Stromal cell of bone marrow (primary cell): ENCODE measurements around the gene SPTBN1.
A peak's percentile ranks its signal among the peaks of the same experiment; 100 is the strongest.

Experiments used
- DNase-seq: peaks from one replicate; pipeline ENCODE4 v3.0.0-alpha.2; 2012; ENCODE audit warnings: low read depth

The SPTBN1 gene

DNA sequence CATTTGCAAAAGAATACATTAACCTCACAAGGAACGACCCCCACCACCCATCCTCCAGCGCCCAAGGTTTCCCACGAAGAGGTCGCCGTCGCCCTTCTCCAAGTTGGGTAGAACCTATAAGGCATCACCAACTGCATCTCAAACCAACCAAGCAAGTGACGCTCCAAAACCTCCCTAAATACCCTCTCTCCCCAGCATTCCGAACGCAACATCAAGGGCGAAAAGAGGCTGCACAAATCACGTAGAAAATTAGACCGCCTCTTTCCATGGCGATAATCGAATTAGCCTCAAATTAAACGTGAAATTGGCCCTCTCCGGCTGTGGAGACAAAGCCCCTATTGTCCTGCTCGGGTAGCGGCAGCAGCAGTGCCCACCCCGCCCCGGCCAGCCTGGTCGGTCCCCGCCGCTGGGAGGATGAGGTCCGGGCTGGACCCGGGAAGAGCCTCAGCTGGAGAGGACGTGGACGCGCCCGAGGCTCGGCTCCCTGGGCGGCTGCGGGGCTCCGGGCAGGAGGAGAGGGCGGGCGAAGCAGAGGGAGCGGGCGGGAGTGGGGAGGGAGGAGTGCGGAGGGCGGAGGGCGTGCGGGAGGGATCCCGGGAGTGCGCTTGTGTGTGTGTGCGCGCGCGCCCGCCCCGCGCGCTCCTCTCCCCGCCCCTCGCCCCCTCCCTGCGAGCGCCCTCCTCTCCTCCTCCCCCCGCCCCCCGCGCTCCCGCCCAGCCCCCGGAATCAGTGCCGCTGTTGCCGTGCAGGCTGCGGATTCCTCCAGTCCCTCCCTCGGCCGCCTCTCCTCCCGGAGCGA, at the start of gene SPTBN1:
TSS of gene SPTBN1 (plus strand) at position 765 of the 799 bp plus-strand sequence. CDS start 70,092 bp downstream, outside the sequence.
- DNase-seq = peak; percentile 81

DNA sequence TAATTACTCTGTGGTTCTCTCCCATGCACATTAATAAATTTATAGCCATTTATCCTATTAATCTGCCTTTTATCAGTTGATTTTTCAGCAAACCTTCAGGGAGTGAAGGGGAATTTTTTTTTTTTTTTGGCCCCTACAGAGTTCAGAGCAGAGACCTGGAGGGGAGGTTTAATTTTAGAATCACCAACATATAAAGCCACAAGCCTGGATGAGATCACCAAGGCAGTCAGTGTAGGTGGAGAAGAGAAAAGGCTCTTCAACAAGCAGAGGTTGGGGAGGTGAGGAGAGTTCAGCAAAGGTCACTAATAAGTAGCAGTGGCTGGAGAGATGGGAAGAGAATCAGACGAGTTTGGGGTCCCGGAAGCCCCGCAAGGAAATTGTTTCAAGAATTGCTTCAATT, 48.4 kb upstream of the SPTBN1 start:
- no peak for DNase-seq

DNA sequence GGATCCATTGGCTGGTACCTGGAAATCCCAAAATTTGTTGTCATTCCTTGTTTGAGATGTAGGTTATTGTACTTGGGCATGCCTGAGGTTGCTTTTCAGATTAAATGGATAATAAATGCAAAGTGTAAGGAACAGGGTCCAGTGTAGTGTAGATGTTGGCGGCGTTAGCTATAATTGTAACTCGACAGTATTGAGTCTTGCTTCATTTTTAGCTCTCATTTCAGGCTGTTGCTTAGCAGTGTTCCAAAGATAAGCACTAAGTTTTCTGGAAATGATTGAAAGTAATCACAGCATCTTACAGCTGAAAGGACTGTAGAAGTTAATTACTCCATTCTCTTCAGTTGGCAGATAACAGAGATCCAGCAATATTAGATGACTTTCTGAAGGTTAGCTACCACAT, 47.8 kb upstream of the SPTBN1 start:
- DNase-seq = no peak

DNA sequence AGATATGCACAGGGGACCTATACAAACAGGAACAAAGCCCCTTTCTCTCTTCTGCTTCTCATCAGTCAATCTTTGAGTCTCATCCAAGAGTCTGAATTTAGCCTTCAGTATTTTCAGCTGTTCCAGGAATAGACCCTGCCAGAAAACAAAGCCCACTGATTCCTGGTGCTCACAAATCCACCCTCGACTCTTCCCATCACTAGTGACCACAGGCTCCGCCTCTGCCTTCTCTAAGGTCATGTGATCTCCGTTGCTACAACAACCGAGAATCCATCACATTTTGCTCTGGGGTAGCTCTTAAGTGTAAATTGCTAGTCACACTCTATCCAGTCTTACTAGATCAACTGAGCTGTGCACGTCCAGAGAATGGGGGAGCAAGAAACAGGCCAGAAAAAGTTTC, 46.4 kb upstream of the SPTBN1 start:
- no peak for DNase-seq

DNA sequence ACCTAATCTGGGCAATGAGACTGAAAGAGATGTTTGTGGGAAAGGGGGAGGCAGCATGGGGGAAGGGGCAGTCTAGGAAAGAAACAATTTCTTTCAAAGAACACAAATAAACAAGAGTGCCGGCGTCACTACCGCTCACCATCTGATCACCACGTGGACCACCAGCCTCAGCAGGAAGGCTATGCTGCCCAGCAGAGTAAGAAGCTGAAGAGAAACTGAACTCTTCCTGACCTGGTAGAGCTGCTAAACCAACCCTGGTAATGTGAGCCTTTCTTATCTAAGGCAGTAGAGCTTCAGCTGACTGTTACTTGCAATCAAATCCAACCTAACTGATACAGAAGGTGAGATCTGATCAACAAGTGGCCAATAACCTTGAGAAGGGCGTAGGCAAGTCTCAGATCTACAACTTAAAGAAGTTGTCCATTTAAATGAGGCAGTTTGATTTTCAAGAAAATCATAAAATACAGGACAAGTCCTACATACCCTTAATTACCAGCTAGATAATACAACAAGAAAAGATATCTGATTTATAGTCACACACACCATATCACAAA, 44.2 kb upstream of the SPTBN1 start:
- DNase-seq = no peak

GRCh38 chr2:54416166-54416813, 39.8 kb upstream of the SPTBN1 start:
- no peak for DNase-seq

GRCh38 chr2:54416938-54417337, 39.2 kb upstream of the SPTBN1 start:
- no peak for DNase-seq

DNA sequence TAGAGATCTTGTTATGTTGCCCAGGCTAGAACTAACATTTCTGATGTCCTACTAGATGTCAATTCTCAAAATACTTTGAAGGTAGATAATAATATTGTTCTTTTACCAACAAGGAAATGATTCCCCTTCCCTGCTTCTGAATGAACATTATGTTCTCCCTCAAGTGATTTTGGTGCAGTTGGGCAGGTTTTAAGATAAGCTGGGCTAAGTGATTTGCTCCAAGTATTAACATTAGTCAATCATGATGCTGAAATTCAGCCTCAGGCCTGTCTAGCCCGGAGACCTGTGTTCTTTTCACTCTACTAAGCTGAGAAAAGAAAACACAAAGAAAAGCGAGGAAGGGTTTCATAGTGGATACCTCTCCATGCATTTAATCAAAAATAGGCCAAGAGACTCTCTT, 38.5 kb upstream of the SPTBN1 start:
- no peak for DNase-seq

DNA sequence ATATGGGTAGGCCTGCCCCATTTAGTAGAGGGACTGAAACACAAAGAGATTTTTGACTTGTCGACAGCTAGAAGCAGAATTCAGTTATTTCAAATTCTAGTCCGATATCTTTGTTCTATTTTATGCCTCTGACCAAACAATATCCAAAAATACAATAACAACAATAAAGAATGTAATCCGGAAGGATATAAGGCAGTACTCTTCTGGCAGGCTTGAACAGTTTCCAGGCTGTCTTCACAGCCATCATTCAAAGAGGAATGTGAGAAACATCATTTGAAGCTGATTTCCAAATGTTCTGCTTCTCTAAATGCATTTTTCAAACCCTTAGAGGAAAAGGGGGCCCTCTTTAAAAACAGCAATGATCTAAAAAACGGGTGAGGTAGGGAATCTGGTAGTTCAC, 36.7 kb upstream of the SPTBN1 start:
- no peak for DNase-seq

DNA sequence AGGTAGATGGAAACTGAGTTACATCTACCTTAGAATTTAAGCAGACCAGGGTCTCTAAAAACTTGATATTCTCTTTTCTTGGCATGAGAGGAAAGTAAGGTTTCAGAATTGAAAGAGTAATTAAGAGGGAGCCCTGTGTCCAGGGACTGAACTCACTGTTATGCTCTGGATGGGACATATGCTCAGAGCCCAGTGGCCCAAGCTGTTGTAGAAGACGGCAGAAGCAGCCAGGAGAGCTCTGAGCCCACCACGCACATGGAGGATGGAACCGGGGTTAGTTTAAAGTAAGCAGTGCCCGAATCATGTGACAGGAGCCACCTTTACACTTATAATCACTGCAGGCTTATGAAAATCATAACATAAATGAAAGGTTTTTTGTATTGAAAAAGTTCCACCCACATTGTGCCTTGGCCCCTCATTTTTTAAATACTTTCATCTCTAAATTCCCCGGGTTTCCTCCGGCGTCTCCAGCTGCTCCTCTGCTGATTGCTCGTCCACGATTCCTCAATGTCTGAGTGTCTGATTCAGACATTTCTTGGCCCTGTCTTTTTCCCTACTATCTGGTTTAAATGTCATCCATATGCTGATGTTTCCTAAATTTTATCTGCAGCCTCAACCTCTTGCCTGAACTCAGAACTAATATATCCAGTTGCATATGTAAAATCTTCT, 36.1 kb upstream of the SPTBN1 start:
- no peak for DNase-seq

- DNase-seq = no peak
Observed at GRCh38 chr2:54420524-54421172, 35.5 kb upstream of the SPTBN1 start.

DNA sequence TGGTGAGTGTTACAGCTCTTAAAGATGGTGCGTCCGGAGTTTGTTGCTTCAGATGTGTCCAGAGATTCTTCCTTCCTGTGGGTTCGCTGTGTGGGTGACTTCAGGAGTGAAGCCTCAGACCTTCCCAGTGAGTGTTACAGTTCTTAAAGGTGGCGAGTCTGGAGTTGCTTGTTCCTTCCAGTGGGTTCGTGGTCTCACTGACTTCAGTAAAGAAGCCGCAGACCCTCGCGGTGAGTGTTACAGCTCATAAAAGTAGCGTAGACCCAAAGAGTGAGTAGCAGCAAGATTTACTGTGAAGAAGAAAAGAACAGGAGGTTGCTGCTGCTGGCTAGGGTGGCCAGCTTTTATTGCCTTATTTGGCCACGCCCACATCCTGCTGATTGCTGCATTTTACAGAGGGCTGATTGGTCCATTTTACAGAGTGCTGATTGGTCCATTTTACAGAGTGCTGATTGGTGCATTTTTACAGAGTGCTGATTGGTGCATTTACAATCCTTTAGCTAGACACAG, 34.0 kb upstream of the SPTBN1 start:
- no peak for DNase-seq

DNA sequence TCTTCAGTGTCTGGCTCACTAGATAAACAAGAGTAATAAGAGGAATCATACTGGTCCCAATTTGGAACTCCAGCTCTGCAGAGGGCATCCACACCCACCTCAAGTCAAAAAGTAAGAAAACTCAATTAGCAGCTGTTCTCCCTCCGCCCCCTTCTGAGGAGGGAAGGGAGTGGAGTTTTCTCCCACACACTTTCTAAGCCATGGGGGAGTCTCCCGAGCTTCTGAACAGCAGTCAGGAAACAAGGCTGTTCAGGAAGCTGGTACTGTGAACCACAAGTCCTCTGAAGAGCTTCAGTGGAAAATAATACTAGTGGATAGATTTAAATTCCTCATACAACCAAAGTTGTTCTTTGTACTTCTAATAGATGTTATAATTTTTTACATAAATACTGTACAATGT, 32.9 kb upstream of the SPTBN1 start:
- DNase-seq = no peak

DNA sequence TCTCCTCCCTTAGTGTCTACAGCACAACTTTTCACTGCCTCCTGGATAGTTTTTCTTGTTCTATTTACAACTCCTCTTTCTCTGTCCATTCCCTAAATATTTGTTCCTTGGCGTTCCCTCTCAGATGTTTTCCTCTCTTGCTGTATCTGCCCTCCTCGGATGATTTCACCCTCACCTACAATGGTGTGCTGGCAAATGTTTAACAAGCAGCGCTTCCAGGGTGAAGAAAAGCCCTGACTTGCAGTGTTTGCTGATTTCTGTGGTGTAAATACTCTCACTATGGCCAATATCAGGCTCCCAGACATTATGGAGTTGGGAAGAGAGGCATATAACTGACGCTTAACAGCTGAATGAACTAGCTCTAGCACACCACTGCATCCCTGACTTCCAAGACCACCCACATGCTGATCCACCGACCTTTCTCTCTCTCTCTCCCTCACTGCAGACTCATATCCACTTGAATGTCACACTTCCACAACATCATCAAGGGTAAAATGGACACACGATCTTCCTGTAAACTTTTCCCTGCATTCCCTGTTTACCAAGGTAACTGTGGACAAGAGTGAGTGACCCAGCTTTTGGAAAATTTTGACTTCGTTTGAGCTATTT, 31.5 kb upstream of the SPTBN1 start:
- no peak for DNase-seq

GRCh38 chr2:54428108-54428831, 27.9 kb upstream of the SPTBN1 start:
- peak; percentile 51 for DNase-seq

DNA sequence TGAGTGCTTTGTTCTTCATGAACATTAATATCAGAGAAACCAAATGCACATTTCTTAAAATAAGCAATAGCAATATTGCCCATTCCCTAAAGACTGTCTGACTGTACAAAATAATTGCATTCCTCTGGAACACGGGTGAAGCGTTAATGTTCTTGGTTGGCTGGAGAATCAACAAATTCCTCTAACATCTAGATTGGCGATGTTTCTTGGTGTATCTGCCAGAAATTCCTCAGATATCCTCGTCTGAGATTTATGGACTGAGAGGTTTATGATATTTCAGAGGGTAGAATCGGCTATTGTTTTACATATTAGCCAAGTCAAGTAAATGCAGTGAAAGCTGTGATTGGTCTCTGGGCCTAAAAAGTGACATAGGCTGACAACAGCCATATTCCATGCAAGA, 27.1 kb upstream of the SPTBN1 start:
- no peak for DNase-seq

DNA sequence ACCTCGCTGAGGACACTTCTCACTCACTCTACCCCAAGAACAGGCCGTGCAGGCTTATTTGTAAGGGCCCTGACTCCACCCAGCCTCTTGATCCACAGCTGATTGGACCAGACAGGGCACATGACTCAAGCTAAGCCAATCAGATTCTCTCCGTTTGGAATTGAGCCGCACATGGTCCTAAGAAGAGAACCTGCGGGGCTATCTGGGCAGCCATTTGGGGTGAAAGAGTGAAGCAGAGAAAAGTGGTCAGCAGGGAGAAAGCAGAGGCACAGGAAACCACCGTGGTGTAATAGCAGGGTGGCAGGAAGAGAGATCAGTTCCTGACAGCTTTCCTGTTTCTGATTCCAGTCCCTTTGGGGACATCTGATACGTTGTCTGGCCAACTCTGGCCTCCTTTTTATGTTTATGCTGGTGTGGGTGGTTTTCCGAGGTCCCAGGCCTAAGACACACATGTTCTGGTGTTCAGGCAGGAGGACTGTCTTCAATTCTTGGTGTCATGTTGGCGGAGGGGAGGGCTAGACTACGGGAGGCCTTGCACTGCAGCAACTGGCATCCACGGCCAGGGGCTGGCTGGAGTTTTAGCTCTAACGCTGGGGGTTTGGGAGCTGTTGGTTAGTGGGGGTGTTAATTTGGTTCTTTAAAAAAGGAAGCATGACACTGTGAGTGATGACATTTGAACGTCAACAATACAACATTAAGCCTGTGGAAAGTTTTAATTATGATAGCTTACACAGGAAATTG, 26.1 kb upstream of the SPTBN1 start:
- DNase-seq = no peak

GRCh38 chr2:54430649-54431048, 25.5 kb upstream of the SPTBN1 start:
- DNase-seq = no peak

DNA sequence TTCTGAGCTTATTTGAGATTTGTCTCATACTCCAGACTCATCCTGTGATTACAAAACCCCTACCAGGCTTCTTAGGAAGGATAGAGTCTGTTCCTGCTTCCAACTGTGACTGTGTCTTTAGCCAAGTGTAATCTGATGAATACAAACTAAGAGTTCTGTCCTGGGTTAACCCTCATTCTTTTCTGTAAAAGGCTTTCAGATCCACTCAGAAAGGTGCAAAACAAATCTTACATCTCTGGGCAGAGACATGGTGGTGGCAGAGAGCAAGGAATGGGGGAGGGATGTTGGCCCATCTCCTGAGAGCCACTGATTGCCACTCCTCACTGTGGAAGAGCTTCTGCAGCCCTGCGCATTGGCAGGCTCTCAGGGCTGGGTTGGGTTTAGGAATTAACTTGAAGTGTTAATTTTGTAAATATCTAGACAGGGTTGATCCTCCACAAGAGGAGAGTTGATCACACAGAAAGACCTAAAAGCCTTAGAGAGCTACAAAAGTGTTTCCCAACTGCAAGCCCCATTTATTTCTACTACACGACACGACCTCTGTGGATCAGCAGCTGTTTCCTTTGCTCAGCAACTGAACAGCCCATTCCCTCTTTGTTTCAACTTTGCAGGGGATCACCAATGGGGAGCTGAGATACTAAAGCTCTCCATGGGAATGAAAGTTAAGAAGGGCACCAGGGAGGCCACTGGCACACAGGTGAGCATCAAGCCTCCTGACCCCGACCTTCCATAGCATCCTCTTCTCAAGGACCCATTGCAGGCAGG, 23.7 kb upstream of the SPTBN1 start:
- DNase-seq = no peak

DNA sequence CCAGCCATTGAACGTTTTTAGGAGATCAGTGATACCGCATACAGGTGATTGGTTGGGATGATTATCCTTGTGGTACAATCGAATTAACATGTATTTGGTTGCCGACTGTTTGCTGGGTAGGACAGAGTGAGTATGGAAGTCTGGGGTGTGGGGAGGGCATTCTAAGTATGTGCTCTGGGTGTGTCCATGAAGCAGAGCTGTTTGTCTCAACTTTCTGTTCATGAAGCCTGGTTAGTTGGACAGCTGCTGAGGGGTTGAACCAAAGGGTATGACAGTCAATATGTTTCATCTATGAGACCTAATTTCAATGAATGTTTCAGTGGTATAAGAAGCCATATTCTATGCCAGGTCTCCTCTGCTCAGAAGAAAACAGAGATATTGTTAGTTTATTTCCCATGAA, 21.9 kb upstream of the SPTBN1 start:
- DNase-seq = no peak
